DMS153 treated with DMSO at 0.1 percent for 48 hours (cell line): ENCODE results near the gene QKI.
"Not testable (repeated sequence)": the region's sequence is repeated elsewhere in the genome, so short reads cannot be mapped to it uniquely, and the experiment has no call there.

Experiments used
- DNase-seq: peaks from one replicate; lab custom pipeline; 2025; ENCODE audit not compliant: unreplicated experiment; lab: John Stamatoyannopoulos, UW

QKI gene

DNA sequence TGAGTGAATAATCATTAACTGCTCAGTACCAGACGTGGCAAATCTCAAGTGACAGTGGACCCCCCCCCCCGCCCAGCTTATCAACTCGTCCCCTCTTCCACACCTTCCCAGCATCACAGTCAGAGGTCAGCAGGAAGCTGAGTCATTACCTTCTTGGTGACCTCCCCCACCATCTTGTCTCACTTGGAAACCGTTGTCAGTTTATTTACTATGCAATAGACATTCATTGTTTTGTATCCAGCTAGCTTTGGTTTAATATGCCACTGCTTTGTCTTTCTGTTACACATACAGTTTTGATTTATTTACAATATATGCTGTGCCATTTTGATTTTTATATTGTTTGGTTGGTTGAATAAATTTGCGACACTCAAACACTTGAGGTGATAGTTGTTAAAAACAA, 158.1 kb downstream of the QKI start:
- DNase-seq, result no peak

DNA sequence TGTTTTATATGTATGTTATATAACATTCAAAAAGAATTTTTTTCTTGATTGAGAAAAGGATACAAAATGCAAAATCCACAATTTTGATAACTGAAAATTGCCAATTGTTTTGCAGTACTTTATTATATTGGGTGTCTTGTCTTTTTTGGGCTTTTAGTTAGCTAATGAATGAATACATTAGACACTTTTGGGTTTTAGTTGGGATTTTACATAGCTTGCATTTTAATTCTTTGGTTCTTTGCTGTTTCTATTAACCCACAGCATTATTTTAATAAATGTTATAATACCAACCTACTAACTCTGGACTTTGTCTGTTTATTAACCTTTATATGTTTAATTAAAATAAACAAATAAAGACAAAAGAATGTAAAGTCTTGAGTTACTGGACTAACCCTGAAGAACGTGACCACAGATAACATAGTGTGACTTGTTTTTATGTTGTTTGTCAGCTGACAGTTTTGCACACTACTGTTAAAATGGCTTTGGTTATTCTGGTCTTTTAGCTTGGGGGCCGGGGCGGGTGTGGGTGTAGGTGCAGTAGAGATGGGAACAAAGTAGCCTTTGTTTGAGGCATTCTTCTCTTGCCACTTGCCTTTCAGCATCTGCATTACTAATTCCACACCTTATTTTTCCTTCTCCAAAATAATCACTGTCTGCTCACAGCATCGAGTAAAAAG, 159.1 kb downstream of the QKI start:
- no peak for DNase-seq

DNA sequence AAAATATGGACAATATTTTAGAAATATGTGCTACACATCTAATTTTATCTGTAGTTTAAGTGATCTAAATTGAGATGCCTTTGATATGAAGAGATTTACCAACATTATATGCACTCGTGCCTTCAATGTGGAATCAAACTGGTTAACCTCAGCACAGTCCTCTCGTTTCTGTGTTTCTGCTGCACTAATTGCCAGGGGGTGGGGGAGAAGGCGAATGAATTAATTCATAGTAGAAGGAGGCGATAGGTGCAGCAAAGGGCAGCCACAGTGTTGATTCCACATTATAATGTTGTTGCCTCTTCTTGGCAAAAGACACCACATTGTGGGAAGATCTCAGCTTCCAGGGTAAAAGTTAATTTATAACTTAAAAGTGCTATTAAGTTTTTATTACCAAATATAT, 161.6 kb downstream of the QKI start:
- DNase-seq, result no peak

- no peak for DNase-seq
Measured at GRCh38 chr6:163577404-163577803, 162.9 kb downstream of the QKI start.

DNA sequence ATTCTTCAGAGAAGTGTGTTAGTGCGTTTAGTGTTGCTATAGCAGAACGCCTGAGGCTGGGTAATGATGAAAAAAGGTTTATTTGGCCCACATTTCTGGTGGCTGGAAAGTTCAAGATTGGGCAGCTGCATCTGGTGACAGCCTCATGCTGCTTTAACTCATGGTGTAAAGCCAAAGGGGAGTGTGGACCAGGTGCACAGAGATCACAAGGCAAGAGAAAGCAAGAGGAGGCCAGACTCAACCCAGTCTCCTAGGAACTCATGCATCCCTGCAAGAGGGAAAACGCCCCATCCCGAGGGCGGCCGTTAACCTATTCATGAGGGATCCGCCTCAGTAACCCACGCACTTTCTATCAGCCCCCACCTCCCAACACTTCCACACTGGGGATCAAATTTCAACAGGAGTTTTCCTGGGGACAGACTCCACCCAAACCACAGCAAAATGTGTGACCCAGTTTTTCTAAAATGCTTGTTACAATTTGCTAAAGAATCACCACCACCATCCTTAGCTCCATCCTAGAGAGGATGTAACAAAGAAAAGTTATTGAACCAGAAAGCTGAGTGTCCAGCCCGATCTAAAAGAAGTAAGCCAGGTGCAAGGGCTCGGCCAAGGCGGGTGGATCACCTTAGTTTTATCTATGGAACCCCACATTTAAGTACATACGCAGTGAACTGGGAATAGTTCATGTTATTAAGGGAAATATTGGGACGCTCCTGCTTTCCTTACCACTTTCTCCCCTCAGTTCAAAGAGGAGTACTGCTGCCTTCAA, 164.8 kb downstream of the QKI start:
- DNase-seq, result no peak

DNA sequence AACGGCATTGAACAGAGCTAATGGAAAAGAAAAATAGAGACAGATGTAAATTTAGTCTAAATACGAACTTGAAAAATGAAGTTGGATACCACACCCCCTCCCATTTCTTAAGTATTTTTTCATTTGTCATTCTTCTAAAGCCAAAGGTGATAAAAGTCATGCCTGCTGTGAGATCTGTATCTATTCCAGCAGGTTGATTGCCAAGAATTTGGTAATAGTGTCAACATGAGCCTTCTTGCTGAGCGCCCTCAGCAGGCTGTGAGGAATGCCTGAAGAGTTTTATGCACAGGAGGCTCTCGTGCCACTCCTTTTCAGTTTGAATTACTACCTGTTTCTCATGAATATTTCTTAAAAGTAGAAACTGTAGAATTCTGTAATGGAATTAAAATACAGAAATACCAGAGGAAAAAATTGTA, 165.4 kb downstream of the QKI start:
- DNase-seq, result no peak

GRCh38 chr6:163580311-163581030, 166.0 kb downstream of the QKI start:
- no peak for DNase-seq

DNA sequence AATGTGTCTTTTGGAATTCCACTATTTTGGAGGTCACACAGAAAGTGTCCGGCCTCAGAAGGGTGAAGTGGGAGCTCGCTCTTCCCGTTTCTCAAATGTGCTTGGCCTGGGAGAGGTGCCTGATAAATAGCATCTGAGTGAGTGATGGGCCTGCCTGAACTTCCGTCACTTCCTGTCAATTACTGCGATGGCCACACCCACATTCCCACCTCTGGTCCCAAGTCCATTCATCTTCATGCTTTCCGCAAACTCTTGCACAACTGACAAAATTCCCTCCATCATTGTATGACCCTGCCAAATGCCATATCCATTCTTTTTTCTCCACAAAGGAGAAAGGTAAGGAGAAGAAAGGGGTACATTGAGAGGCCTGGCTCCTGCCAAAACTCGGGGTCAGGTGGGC, 169.0 kb downstream of the QKI start:
- no peak for DNase-seq

GRCh38 chr6:163585932-163586437, 171.5 kb downstream of the QKI start:
- no peak for DNase-seq

DNA sequence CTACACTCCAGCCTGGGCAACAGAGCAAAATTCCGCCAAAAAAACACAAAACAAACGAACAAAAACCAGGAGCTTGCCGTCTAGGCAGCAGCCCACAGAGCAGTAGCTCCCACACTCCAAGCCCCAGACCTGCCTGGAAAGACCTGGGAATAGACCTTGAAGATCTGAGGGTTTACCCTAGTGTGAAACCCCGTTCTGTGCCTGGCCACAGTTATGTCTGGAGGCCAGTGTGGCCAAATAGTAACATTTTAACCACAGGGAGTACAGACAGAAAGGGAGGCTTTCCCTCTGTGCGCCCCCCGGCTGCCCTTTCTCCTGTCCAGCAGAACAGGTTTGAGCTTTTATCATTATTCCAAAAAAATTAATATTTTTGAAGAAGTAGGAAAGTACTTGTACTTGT, 172.4 kb downstream of the QKI start:
- DNase-seq, result no peak

- DNase-seq, result no peak
Measured at GRCh38 chr6:163588220-163588919, 173.9 kb downstream of the QKI start.

GRCh38 chr6:163589387-163589786, 174.9 kb downstream of the QKI start:
- no peak for DNase-seq

- DNase-seq, result not testable (repeated sequence)
Measured at GRCh38 chr6:163590132-163590531, 175.6 kb downstream of the QKI start.

- DNase-seq, result no peak
Measured at GRCh38 chr6:163592872-163593271, 178.4 kb downstream of the QKI start.

- no peak for DNase-seq
Measured at GRCh38 chr6:163596174-163596573, 181.7 kb downstream of the QKI start.

- DNase-seq, result no peak
Measured at GRCh38 chr6:163599136-163599535, 184.6 kb downstream of the QKI start.

DNA sequence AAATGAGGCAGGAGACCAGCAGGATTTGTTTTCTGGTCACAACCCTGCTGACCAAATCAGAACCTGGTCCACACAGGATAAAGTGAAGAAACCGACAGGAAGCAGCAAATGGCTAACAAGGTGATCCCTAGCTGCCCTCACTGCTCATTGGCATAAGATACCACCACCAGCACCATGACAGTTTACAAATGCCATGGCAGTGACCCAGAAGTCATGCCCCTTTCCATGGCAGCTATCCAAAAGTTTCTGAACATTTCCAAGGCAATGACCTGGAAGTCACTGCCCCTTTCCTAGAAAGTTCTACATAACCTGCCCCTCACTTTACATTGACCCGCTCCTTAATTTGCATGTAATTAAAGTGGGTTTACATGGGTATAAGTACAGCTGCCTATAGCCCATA, 185.2 kb downstream of the QKI start:
- no peak for DNase-seq

GRCh38 chr6:163600331-163600730, 185.8 kb downstream of the QKI start:
- DNase-seq, result no peak

- DNase-seq, result no peak
Measured at GRCh38 chr6:163600781-163601180, 186.3 kb downstream of the QKI start.

DNA sequence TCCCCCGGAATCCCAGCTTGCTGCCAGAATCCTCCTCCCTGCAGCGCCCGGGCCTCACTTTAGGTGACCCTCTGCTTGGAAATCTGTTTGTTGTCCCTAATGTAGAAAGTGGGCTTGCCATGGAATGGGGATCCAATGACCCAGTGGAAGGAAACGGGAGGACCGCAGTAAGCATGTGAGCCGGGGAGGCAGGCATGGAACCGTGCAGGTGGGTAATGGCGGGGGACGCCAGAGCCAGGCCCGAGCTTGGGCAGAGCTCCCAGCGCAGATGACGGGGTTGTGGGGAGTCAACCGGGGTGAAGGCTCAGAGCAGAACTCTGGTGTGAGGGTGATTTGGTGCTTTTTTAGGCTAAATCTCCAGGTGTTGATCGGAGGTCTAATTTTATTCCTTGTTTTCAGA, 188.3 kb downstream of the QKI start:
- no peak for DNase-seq

GRCh38 chr6:163603395-163603794, 188.9 kb downstream of the QKI start:
- no peak for DNase-seq
